HUES6 (cell line): Measurements from ENCODE around the gene LETM1.
A peak's percentile ranks its signal among the peaks of the same experiment; 100 is the strongest.

Source experiments
- H3K27ac ChIP-seq: 2 replicates; pipeline ENCODE4 v1.7.0; 2013; ENCODE audit warnings: low read depth, mild to moderate bottlenecking, low read length, inconsistent platforms
- H3K27me3 ChIP-seq: 2 replicates; pipeline ENCODE4 v1.6.1; 2013; ENCODE audit warnings: low read length; ENCODE audit not compliant: control insufficient read depth, insufficient read depth
- H3K36me3 ChIP-seq: 2 replicates; pipeline ENCODE4 v1.6.1; 2013; ENCODE audit warnings: low read length; ENCODE audit not compliant: control insufficient read depth, insufficient read depth
- H3K4me1 ChIP-seq: 2 replicates; pipeline ENCODE4 v1.6.1; 2013; ENCODE audit warnings: low read length; ENCODE audit not compliant: control insufficient read depth, insufficient read depth
- H3K4me3 ChIP-seq: 2 replicates; pipeline ENCODE4 v1.5.1; 2013; ENCODE audit warnings: low read depth, low read length
- H3K9ac ChIP-seq: one replicate; pipeline ENCODE4 v1.6.1; 2013; ENCODE audit warnings: mild to moderate bottlenecking, low read length
- H3K9me3 ChIP-seq: 2 replicates; pipeline ENCODE4 v1.6.1; 2013; ENCODE audit warnings: low read depth, low read length; ENCODE audit not compliant: control insufficient read depth, insufficient read depth

Gene LETM1

DNA sequence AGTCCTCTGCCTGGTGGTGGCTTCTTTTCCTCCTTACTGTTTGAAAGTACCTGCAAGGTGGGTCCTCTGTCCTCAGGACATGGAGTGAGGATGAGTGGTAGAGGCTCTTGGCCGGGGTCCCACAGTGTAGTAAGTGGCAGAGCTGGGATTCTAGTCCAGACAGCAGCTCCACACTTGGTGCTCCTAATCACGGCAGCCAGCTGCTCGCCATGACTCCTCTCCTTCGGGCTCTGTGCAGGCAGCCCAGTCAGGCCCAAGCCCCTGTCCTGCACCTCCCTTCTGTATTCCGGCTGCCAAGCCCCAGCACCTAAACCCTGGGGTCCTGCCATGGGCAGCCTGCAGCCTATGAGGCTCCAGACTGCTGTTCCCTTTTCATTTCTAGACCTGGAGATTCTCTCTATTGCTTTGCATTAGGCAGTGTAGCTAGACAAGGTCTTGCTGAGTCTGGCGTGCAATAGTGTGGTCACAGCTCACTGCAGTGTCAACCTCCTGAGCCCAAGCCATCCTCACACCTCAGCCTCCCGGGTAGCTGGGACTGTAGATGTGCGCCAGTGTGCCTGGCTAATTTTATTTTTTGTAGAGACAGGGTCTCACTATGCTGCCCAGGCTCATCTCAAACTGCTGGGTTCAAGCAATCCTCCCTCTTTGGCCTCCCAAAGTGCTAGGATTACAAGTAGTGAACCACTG lies 40.2 kb upstream of the LETM1 start:
- Histone ChIP-seq H3K4me1 (no peaks in the 10 kb centered on the region; the same call in 1 of the 2 replicates), H3K27ac (no peak overlapping the region), H3K9ac (no peak overlapping the region), H3K4me3 (no peak overlapping the region), H3K9me3 (no peaks in the 10 kb centered on the region), H3K27me3 (no peaks in the 10 kb centered on the region), H3K36me3 (peaks cover 12% of the 10 kb centered on the region)

DNA sequence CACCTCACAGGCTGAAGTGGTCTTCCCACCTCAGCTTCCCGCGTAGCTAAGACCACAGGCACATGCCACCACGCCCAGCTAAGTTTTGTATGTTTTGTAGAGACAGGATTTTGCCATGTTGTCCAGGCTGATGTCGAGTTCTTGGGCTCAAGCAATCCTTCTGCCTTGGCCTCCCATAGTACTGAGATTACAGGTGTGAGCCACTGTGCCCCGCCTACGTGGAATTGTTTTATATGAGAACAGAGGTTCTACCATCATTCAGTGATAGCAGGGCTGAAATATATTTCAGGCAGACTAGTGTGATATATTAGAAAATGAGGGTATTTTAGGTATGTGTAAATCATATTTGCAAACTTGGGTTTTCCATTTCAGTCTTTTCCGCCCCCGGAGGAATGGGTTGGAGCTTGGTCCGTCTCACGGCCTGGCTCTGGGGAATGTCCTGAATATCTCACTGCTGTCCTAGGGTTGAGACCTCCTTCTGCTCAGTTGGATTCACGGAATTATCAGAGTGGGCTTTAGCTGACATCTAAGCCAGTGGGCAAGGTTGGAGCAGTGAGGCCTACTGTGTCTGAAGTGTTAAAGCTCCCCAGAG lies 35.1 kb upstream of the LETM1 start:
- no peak overlapping the region for H3K4me3 ChIP-seq
- H3K36me3 ChIP-seq = peaks cover 4% of the 10 kb centered on the region
- H3K9ac ChIP-seq = no peak overlapping the region
- H3K27ac ChIP-seq = no peak overlapping the region
- no peaks in the 10 kb centered on the region for H3K27me3 ChIP-seq
- no peaks in the 10 kb centered on the region for H3K9me3 ChIP-seq
- no peaks in the 10 kb centered on the region for H3K4me1 ChIP-seq

DNA sequence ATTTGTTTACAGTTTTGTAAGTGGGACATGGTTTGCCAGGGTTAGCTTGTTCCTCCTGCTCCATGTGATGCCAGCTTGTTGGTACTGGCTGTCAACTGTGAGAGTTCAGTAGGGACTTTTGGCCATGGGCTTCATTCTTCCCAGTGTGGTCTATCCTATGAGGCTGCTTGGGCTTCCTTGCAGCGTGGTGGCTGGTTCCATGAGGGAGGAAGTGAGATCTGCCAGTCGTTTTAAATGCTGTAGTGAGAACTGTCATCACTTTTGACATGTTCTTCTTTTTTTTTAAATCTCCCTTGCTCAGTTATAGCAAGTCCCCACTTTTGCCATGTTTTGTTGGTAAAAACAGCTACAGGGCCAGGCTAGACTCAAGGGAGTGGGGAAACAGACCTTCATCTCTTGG lies 31.1 kb upstream of the LETM1 start:
- Histone ChIP-seq H3K36me3 (no peaks in the 10 kb centered on the region; the same call in 1 of the 2 replicates), H3K9me3 (no peaks in the 10 kb centered on the region), H3K27ac (no peak overlapping the region), H3K4me3 (no peak overlapping the region), H3K9ac (no peak overlapping the region), H3K27me3 (no peaks in the 10 kb centered on the region), H3K4me1 (no peaks in the 10 kb centered on the region)

DNA sequence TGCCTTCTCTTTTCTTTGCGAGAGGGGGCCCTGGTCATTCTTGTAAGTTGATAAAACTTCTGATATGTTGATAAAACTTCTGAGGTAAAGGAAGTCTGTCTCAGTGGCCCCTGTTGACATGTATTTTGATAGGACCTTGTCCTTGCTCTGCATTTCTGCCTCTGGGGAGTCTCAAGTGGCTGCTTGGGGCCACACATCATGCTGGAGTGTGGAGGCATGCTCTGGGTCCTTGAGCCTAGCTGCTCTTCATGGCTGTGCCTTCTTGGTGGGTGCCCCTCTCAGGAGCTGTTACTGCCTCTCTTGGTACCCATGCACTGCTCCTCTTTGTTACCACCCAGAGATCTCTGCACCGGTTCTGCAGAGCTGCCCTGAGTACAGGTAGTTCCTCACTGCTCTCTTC lies 29.5 kb upstream of the LETM1 start:
- Histone ChIP-seq H3K9me3 (no peaks in the 10 kb centered on the region), H3K4me3 (no peak overlapping the region), H3K27ac (no peak overlapping the region), H3K36me3 (no peaks in the 10 kb centered on the region), H3K9ac (no peak overlapping the region), H3K4me1 (no peaks in the 10 kb centered on the region), H3K27me3 (no peaks in the 10 kb centered on the region)

DNA sequence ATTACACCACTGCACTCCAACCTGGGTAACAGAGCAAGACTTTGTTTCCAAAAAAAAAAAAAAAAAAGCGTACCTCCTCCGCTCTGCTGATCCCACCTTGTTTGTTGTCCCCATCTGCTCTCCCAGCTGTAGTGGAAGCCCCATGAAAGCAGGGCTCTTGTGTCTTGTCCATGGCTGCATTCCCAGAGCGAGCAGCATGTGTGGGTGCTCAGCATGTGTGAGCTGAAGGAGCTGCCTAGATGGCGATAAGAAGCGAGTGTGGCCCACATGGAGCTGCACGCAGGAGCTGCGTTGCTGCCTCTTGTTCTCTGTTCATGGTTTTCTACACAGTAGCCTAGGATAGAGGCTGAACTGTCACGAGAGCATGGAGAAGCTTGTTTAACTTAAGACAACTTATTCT lies 27.6 kb upstream of the LETM1 start:
- Histone ChIP-seq H3K4me3 (no peak overlapping the region), H3K4me1 (no peaks in the 10 kb centered on the region), H3K27me3 (no peaks in the 10 kb centered on the region)

DNA sequence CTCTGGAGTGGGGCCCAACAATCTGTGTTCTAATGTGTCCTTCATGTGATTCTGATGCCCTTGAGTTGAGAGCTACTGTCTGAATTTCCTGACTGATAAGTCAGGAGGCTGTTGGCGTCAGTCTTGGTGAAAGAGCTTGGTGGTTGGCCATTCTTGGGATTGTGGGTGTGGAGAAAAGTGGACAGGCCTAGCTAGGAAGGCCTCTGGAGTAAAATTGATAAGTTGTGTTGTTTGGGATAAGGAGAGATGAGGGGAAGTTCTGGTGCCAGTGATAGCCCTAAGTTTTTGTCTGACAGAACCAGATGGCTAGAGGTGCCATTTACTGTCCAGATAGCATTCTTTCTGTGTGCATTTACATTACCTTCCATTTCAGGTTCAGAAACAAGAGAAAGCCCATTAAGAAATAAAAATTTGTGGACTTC lies 26.9 kb upstream of the LETM1 start:
- Histone ChIP-seq H3K9ac (no peak overlapping the region), H3K36me3 (no peaks in the 10 kb centered on the region), H3K4me1 (no peaks in the 10 kb centered on the region), H3K4me3 (no peak overlapping the region), H3K27ac (no peak overlapping the region), H3K9me3 (no peaks in the 10 kb centered on the region), H3K27me3 (no peaks in the 10 kb centered on the region)

More for the DNA sequence above, 27.6 kb upstream of the LETM1 start:
- H3K36me3 ChIP-seq = no peaks in the 10 kb centered on the region
- no peaks in the 10 kb centered on the region for H3K9me3 ChIP-seq
- H3K9ac ChIP-seq = no peak overlapping the region
- H3K27ac ChIP-seq = no peak overlapping the region

DNA sequence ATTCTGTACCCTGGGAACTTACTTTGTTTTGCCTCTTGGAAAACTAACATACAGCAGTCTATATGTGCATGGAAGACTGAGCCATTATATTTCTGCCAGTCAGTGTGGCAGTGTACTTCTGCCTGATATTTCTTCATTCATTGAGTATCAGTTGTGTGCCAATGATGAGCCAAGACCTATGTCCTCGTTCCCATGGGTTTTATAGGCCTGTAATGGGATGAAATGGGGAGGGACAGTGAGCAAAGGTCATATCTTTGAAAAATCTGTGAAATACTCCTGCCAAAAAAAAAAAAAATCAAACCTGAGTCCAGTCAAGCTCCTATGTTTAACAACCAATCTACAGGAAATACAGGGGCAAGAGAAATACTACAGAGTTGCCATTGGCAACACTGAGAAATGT lies 24.4 kb upstream of the LETM1 start:
- Histone ChIP-seq H3K27me3 (no peaks in the 10 kb centered on the region), H3K36me3 (peaks cover 3% of the 10 kb centered on the region; the same call in 1 of the 2 replicates), H3K4me3 (no peak overlapping the region), H3K9ac (no peak overlapping the region), H3K9me3 (no peaks in the 10 kb centered on the region), H3K27ac (no peak overlapping the region), H3K4me1 (no peaks in the 10 kb centered on the region)

DNA sequence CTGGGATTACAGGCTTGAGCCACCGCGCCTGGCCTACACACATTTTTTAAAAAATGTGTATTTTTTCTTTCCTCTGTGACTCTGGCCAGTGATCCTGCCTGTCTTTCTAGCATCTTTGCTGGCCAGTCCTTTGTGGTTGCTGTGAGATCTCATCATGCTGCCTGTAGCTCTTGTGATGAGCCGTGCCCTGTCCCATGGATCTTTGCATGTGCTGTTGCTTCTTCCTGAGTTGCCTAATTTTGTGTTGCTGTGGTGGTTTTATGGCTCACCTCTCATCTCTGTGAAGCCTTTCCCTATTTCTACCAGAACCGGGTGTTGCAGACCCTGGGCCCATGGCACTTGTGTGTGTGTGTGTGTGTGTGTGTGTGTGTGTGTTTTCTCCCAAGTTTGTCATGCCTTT lies 23.5 kb upstream of the LETM1 start:
- peaks cover under 1% of the 10 kb centered on the region; the same call in 1 of the 2 replicates for H3K4me1 ChIP-seq
- H3K4me3 ChIP-seq = no peak overlapping the region
- peaks cover 3% of the 10 kb centered on the region; the same call in 1 of the 2 replicates for H3K36me3 ChIP-seq
- H3K9me3 ChIP-seq = no peaks in the 10 kb centered on the region
- H3K27ac ChIP-seq = no peak overlapping the region
- H3K9ac ChIP-seq = no peak overlapping the region
- H3K27me3 ChIP-seq = no peaks in the 10 kb centered on the region

DNA sequence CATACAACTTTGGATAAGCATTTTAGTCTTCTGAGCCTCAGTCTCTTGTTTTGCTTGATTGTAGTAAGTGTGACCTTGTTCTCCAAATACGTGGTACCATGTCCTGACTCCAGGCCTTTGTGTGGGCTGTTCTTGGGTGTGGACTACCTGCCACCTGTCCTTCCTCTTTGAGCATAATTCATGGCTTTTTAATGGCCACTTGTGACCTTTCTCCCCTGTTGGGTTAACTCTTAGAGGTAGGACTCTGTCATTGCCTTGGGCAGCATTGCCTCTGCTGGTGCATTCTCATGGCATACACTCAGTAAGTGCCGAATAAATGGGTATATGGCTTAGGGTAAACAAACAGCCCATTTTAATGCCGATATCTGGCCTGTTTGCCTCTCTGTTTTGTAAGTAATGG lies 18.2 kb upstream of the LETM1 start:
- Histone ChIP-seq H3K27me3 (peaks cover under 1% of the 10 kb centered on the region), H3K9ac (no peak overlapping the region), H3K4me3 (peak overlapping the region; percentile 1; the same call in 1 of the 2 replicates), H3K36me3 (peaks cover 3% of the 10 kb centered on the region; the same call in 1 of the 2 replicates), H3K9me3 (no peaks in the 10 kb centered on the region), H3K27ac (no peak overlapping the region), H3K4me1 (peaks cover 28% of the 10 kb centered on the region)

DNA sequence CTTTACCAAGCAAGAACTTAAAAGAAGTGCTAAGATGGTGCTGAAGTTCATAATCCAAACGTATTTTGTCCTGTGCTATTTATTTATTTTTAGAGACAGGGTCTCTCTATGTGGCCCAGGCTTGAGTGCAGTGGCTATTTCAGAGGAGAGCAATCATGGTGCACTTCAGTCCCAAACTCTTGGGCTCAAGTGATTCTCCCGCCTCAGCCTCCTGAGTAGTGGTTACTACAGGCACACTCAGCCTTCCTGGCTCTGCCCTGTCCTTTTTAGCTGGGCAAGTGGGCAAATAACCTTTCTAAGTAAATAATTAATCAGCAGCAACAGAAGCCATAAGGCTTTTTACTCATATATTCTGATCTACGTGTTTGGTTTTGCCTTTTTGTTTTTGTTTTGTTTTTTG lies 17.8 kb upstream of the LETM1 start:
- H3K27me3 ChIP-seq = peaks cover 5% of the 10 kb centered on the region
- H3K9me3 ChIP-seq = no peaks in the 10 kb centered on the region
- H3K4me1 ChIP-seq = peaks cover 28% of the 10 kb centered on the region
- peaks cover 3% of the 10 kb centered on the region; the same call in 1 of the 2 replicates for H3K36me3 ChIP-seq
- no peak overlapping the region for H3K27ac ChIP-seq
- H3K9ac ChIP-seq = no peak overlapping the region
- H3K4me3 ChIP-seq = 0 out of 2 replicates have a peak overlapping the region, but pooled peaks have one; percentile 1

DNA sequence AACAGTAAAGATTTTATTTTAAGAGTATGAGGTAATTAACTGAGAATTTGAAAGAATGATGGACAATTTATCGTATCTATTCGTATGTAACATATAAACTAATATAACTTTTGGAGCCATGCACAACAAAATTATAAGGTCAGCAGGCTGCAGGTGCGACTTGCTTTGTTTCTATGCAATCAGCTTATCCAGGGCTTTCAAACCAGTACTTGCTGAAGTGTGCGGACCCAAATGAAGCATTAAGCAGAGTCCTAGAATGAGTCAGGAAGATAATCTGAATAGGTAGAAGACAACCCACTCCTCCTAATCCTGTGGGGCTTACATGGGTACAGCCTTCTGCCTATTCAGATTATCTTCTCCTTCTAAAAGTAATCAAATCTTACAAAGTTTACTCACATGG lies 17.3 kb upstream of the LETM1 start:
- H3K4me3 ChIP-seq = peak overlapping the region; percentile 81; the same call in 1 of the 2 replicates
- H3K9me3 ChIP-seq = no peaks in the 10 kb centered on the region
- H3K9ac ChIP-seq = no peak overlapping the region
- peaks cover 3% of the 10 kb centered on the region; the same call in 1 of the 2 replicates for H3K36me3 ChIP-seq
- peaks cover 10% of the 10 kb centered on the region for H3K27me3 ChIP-seq
- H3K4me1 ChIP-seq = peaks cover 28% of the 10 kb centered on the region
- H3K27ac ChIP-seq = no peak overlapping the region
